GM12865 (cell line): ENCODE results near the gene CYP3A4.

ENCODE experiments used
- DNase-seq: peaks from one replicate; pipeline ENCODE4 v3.0.0; 2010; ENCODE audit warnings: low read depth
- H3K4me3 ChIP-seq: 2 replicates; pipeline ENCODE4 v1.5.1; 2011; ENCODE audit warnings: mild to moderate bottlenecking, low read depth, low read length, control low read depth
- TF ChIP-seq, protein P1 (sequence below): IDR thresholded peaks from 2 replicates; pipeline ENCODE4 v1.5.1; 2011; ENCODE audit warnings: low read length, control low read depth, low read depth, inconsistent platforms; ENCODE audit not compliant: insufficient read depth; ENCODE audit errors: missing control alignments

Gene CYP3A4

DNA sequence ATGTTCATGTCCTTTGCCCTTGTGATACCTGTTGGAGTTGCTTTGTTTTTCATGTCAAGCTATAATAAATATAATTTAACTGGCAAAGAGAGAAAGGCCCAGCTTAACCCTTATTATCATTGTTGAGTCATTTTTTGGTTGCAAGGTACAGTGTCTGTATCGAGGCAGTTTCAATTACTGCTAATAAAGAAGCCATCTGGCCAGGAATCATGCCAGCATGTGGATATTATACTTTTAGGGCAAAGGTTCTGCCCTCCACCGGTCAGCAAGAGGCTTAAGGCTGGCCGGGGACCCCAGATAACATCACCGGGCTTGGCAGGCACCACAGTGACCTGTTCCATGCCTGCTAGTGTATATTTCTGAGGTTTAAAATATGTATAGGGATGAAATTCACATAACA, 9.0 kb upstream of the CYP3A4 start:
- no peak overlapping the region for H3K4me3 ChIP-seq
- DNase-seq, result no peak
- TF ChIP-seq, protein P1, sequence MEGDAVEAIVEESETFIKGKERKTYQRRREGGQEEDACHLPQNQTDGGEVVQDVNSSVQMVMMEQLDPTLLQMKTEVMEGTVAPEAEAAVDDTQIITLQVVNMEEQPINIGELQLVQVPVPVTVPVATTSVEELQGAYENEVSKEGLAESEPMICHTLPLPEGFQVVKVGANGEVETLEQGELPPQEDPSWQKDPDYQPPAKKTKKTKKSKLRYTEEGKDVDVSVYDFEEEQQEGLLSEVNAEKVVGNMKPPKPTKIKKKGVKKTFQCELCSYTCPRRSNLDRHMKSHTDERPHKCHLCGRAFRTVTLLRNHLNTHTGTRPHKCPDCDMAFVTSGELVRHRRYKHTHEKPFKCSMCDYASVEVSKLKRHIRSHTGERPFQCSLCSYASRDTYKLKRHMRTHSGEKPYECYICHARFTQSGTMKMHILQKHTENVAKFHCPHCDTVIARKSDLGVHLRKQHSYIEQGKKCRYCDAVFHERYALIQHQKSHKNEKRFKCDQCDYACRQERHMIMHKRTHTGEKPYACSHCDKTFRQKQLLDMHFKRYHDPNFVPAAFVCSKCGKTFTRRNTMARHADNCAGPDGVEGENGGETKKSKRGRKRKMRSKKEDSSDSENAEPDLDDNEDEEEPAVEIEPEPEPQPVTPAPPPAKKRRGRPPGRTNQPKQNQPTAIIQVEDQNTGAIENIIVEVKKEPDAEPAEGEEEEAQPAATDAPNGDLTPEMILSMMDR, result no peak

DNA sequence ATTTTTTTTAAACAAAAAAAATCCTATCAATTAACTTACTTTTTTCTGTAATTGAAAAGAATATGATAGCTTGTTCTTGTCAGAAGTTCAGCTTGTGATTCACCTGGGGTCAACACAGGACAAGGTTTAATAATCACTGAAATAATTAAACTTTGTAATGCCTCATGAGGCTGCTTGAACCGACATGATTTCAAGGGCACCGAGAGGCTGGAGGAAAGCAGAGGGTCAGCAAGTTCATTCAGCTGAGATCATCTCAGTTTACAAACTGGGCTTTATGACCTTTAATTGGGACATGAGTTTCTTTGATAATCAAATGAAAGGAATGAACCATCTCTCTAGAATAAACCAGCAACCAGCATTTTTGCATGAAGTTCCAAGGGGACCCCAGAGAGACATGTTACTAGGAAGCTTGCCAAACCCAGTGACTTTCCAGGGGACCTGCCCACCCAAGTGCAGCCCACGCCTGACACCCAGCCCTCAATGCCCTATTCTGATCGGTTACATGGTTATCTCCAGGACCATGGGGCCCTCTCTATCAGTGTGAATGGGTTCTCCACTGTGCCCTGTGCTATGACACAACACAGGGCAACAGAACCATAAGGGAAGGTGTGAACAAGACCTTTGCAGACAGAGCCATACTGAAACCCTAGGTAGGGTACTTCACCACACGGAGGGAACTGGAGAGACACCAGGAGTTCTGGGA, 7.8 kb upstream of the CYP3A4 start:
- H3K4me3 ChIP-seq, result no peak overlapping the region
- no peak for DNase-seq

DNA sequence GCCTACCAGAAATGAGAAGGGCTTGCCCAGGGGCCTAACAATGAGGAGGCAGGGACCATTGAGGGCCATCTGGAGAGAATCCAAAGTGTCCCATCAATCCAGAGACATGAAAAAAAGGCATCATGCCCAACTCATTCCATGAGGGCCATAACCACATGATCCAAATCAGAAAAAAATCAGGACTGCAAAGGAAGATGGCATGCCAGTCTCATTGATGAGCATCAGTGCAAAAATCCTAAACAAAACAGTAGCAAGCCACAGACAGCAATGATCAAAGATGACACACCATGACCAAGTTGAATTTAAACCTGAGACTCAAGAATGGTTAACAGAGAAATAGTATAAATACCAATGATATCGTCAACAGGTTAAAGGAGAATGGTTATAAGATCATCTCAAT, 7.0 kb upstream of the CYP3A4 start:
- TF ChIP-seq, protein P1, result no peak
- no peak for DNase-seq
- no peak overlapping the region for H3K4me3 ChIP-seq

More for the DNA sequence above, 7.8 kb upstream of the CYP3A4 start:
- TF ChIP-seq, protein P1, result no peak

DNA sequence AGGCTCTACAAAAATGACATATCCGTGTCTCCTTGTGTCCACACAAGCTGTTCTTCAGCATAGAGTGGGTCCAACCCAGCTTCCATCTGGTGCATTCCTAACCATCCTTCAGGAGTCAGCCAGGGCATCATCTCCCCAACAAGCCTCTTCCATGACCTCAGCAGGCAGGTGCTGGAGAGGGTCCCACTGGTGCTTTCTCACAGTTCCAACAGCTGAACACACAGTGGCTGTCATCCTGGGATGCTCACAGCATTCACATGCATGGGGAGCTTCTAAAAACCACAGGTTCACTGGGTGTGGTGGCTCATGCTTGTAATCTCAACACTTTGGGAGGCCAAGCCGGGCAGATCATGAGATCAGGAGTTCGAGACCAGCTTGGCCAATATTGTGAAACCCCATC, 6.4 kb upstream of the CYP3A4 start:
- H3K4me3 ChIP-seq, result no peak overlapping the region
- TF ChIP-seq, protein P1, result no peak

DNA sequence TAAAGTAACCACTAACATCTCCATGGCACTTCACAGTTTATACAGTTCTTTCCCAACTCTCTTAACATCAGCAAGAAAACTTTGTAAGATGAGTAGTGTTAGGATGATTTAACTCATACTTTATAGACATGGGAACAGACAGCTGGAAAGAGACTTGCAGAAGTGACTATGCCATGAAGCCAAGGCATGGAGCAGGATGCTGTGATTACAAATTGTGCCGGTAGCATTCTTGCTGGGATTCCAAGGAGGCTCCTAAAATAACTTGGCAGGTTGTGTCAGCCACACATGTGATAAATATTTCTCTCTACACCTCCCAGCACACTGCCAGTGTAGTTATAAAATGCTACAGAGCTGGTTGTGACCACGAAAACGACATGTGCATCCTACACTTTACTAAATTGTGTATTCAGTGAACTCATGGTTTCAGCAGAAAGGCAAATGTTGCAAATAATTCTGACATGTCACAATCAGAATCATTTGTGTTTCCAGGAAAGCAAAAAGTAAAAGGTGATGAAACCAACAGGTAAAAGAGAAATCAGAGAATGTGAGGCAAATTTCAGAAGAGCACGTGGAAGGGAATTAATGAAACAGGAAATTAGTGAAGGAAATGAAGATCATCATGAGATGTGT, 5.6 kb upstream of the CYP3A4 start:
- TF ChIP-seq, protein P1, result no peak
- no peak for DNase-seq
- no peak overlapping the region for H3K4me3 ChIP-seq

More for the DNA sequence above, 6.4 kb upstream of the CYP3A4 start:
- no peak for DNase-seq

DNA sequence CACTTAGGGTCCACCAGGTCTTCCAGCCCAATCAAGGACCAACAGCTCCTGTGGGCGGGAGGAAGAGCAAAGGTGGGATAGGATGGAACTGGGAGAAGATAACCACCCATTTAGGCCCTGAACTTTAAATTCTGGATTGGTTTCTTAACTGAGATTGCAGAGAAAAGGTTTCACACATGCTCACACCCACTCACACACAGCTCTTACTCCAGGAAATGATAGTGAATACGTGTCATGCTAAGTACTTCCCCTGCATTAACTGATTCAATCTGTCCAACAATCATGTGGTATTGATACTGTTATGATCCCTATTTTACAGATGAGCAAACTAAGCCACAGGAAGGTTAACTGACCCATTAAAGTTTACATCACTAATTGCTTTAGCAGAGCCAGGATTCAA, 4.6 kb upstream of the CYP3A4 start:
- no peak for DNase-seq
- TF ChIP-seq, protein P1, result no peak
- H3K4me3 ChIP-seq, result no peak overlapping the region
